CD4-positive, alpha-beta T cell treated with Interleukin-10 for 1 hour (primary cell): ENCODE measurements around the gene KANK4.

Source experiments
- DNase-seq: peaks from one replicate; pipeline ENCODE4 v3.0.0-alpha.2; 2020

KANK4 gene

DNA sequence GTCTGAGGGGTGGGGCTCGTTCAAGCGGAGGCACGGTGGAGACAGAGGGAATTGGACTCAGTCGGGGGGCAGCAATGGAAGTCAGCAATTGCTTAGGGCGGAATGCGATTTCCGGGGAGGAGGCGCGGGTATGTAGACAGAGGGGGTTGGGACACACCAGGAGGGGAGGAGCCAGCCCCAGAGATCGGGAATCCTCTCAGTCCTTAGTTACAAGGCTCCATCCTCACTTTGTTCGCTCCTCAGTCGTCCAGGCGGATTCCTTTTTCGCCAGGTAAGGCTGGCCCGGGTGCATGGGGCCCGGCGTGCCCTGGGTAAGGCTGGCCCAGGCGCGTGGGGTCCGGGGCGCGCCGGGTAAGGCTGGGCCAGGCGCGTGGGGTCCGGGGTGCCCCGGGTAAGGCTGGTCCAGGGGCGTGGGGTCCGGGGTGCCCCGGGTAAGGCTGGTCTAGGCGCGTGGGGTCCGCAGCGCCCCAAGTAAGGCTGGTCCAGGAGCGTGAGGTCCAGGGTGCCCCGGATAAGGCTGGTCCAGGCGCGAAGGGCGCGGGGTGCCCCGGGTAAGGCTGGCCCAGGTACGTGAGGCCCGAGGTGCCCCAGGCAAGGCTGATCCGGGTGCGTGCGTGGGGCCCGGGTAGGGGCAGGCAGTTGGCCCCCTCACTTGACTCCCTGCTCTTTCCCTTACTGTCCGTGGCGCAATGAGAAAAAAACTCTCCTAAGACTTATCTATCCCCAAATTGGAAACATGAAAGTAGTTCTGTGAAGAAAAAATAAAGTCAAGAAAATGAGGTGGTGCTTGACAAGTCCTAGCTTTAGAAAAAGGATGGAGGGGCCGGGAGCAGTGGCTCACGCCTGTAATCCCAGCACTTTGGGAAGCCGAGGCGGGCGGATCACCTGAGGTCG lies 124.3 kb downstream of the KANK4 start, which contains the start of gene L1TD1:
L1TD1 (plus strand) TSS at position 199 of the 894 bp plus-strand sequence. CDS start 11,780 bp downstream, outside the sequence.
- no peak for DNase-seq

DNA sequence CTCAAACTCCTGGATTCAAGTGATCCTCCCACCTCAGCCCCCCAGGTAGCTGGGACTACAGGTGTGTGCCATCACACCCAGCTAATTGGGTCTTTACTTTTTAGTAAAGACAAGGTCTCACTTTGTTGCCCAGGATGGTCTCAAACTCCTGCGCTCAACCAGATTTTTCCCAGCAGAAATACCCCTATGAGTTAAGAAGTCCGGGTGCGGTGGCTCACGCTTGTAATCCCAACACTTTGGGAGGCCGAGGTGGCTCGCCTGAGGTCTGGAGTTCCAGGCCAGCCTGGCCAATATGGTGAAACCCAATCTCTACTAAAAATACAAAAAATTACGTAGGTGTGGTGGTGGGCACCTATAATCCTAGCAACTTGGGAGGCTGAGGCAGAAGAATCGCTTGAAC lies 131.1 kb downstream of the KANK4 start:
- no peak for DNase-seq

- no peak for DNase-seq
Observed at GRCh38 chr1:62187548-62187947, 131.7 kb downstream of the KANK4 start.
